HepG2 (cell line): ENCODE measurements around the gene CDCP2. TPM values are rescaled to one million over a fixed set of nuclear protein-coding genes. Genes with fewer than 3 reads are reported as not detected.

ENCODE experiments used
- ATAC-seq: fragments of 200-7000 bp; cut with Tn5 transposase; 3 replicates; pipeline ENCODE4 v1.9.1; 2020; ENCODE audit warnings: mild to moderate bottlenecking, moderate library complexity
- BruUV-seq: library from RNA; stranded (reverse); fragments of 400-500 nt; replicated peaks from 2 replicates; lab custom pipeline; 2021; lab: Mats Ljungman, UMichigan
- CTCF ChIA-PET: fragments of 300-600 bp; formaldehyde crosslinking; extraction: SDS; loops from one replicate; lab custom pipeline; 2021; ENCODE audit warnings: low total read pairs, inconsistent platforms, low intra/inter-chr PET ratio; lab: Yijun Ruan, JAX
- POLR2A ChIA-PET: fragments of 350-600 bp; sonication (Branson Sonifier 250); formaldehyde crosslinking; loops from one replicate; lab custom pipeline; 2020; ENCODE audit warnings: antibody characterized with exemption, inconsistent platforms; lab: Yijun Ruan, JAX
- DNase-seq: peaks from one replicate; pipeline ENCODE4 v3.0.0-alpha.2; 2015; ENCODE audit warnings: low spot score
- FAIRE-seq: peaks from 3 replicates; lab custom pipeline; 2011; peaks lifted over from hg19 to GRCh38; lab: Jason Lieb, UNC
- H2AFZ ChIP-seq: one replicate; pipeline ENCODE4 v1.6.1; 2011; ENCODE audit warnings: low read length, inconsistent platforms
- H3K27ac ChIP-seq: fragments of 300-600 bp; 3 replicates; pipeline ENCODE4 v1.8.0; 2011; ENCODE audit warnings: mixed run types, mild to moderate bottlenecking, mixed read lengths, low read length, inconsistent platforms; ENCODE audit not compliant: insufficient read depth; ENCODE audit errors: extremely low read length
- H3K27me3 ChIP-seq, 2 experiments: fragments of 200-600 bp in 1 of 2; 2 replicates in 1 of 2; 3 replicates in 1 of 2; pipeline versions ENCODE4 v1.6.0 to v1.8.0; 2011; ENCODE audit warnings: low read length in 2 of 2, mild to moderate bottlenecking in 2 of 2, moderate library complexity in 2 of 2, inconsistent platforms in 1 of 2; ENCODE audit not compliant: insufficient read depth in 2 of 2, control insufficient read depth in 1 of 2
- H3K36me3 ChIP-seq, 2 experiments: fragments of 200-600 bp in 1 of 2; replicated peaks in 1 of 2; 2 replicates in 1 of 2; 3 replicates in 1 of 2; pipeline versions ENCODE4 v1.5.1 to v1.8.0; 2011; ENCODE audit warnings: low read length in 2 of 2, inconsistent platforms in 1 of 2; ENCODE audit not compliant: insufficient read depth in 2 of 2, control insufficient read depth in 1 of 2
- H3K4me1 ChIP-seq: 2 replicates; pipeline ENCODE4 v1.5.1; 2012; ENCODE audit warnings: low read length, inconsistent platforms; ENCODE audit not compliant: insufficient read depth
- H3K4me2 ChIP-seq: 2 replicates; pipeline ENCODE4 v1.6.0; 2011; ENCODE audit warnings: low read depth, low read length, inconsistent platforms
- H3K4me3 ChIP-seq, 3 experiments: fragments of 200-600 bp in 1 of 3; sonication (generic), shearing (Covaris generic) in 1 of 3; replicated peaks in 1 of 3; 2 replicates each; pipeline ENCODE4 v1.5.1; 2011 to 2016; ENCODE audit warnings: low read length in 3 of 3, inconsistent platforms in 2 of 3, low read depth in 2 of 3, mild to moderate bottlenecking in 2 of 3, control low read depth in 1 of 3, mixed read lengths in 1 of 3; ENCODE audit not compliant: insufficient read depth in 1 of 3
- H3K79me2 ChIP-seq: one replicate; pipeline ENCODE4 v1.6.1; 2011; ENCODE audit warnings: low read length, inconsistent platforms; ENCODE audit not compliant: insufficient read depth
- H3K9ac ChIP-seq: 2 replicates; pipeline ENCODE4 v1.6.0; 2011; ENCODE audit warnings: mild to moderate bottlenecking, low read depth, low read length, inconsistent platforms; ENCODE audit not compliant: insufficient read depth
- H3K9me3 ChIP-seq: 2 replicates; pipeline ENCODE4 v1.5.1; 2012; ENCODE audit warnings: mild to moderate bottlenecking, low read length
- H4K20me1 ChIP-seq: 2 replicates; pipeline ENCODE4 v1.6.0; 2011; ENCODE audit warnings: inconsistent platforms, mild to moderate bottlenecking, low read length, moderate library complexity; ENCODE audit not compliant: insufficient read depth
- FOXC1 ChIP-seq: sonication (generic); formaldehyde crosslinking; IDR thresholded peaks from 2 replicates; pipeline ENCODE4 v1.8.0; 2022; ENCODE audit warnings: mild to moderate bottlenecking, missing genetic modification reagents, borderline replicate concordance
- JDP2 ChIP-seq: sonication (generic); formaldehyde crosslinking; IDR thresholded peaks from 2 replicates; pipeline ENCODE4 v1.8.1; 2022; ENCODE audit warnings: missing genetic modification reagents, borderline replicate concordance
- SNAI1 ChIP-seq: sonication (generic); formaldehyde crosslinking; IDR thresholded peaks from 2 replicates; pipeline ENCODE4 v1.5.0; 2020; ENCODE audit warnings: mild to moderate bottlenecking, missing genetic modification reagents, borderline replicate concordance
- TSC22D2 ChIP-seq: sonication (generic); formaldehyde crosslinking; IDR thresholded peaks from 2 replicates; pipeline ENCODE4 v1.5.1; 2020; ENCODE audit warnings: missing genetic modification reagents, mild to moderate bottlenecking, borderline replicate concordance
- ZNF431 ChIP-seq: sonication (generic); formaldehyde crosslinking; IDR thresholded peaks from 2 replicates; pipeline ENCODE4 v1.9.0; 2022; ENCODE audit warnings: missing genetic modification reagents, low read depth, mild to moderate bottlenecking, borderline replicate concordance
- ZNF644 ChIP-seq: IDR thresholded peaks from 2 replicates; pipeline ENCODE4 v1.6.1; 2016; ENCODE audit warnings: low read depth
- ZNF777 ChIP-seq: sonication (generic); formaldehyde crosslinking; IDR thresholded peaks from 2 replicates; pipeline ENCODE4 v1.4.0; 2020; ENCODE audit warnings: missing genetic modification reagents
- ZSCAN12 ChIP-seq: sonication (generic); formaldehyde crosslinking; IDR thresholded peaks from 2 replicates; pipeline ENCODE4 v1.9.0; 2021; ENCODE audit warnings: mild to moderate bottlenecking, missing genetic modification reagents
- WGBS: methylation state at CpG from one replicate; pipeline ENCODE4 v1.1.6; 2017; ENCODE audit warnings: low lambda C conversion rate; 5-methylcytosine and 5-hydroxymethylcytosine counted together
- in situ Hi-C: cut with HindIII; loops from 2 replicates; pipeline ENCODE4 v1.10.0; 2017; ENCODE audit warnings: low pct_unique_long_range_greater_than_20kb; ENCODE audit not compliant: extremely low pct_ligation_motif_present
- intact Hi-C: fragments of 100-400 bp; cut with micrococcal nuclease; formaldehyde crosslinking; loops from one replicate; pipeline ENCODE4 v1.10.0; 2022; ENCODE audit not compliant: unreplicated experiment
- polyA plus RNA-seq, 8 experiments: library from polyadenylated mRNA; depleted of rRNA in 3 of 8; stranded (reverse) in 7 of 8; unstranded in 1 of 8; fragments of >200 nt; fragmentation: Illumina TruSeq in 4 of 8; extraction: Trizol in 4 of 8; gene quantifications; 2 replicates each; pipeline versions ENCODE4 v1.2.1 to v1.2.3, GENCODE V29; 2011 to 2016; ENCODE audit warnings: low read depth in 4 of 8, missing spikeins in 1 of 8, mixed read lengths in 1 of 8; ENCODE audit not compliant: insufficient read depth in 1 of 8
- total RNA-seq, 5 experiments: library from RNA; depleted of rRNA; stranded (reverse); fragments of >200 nt; fragmentation: Illumina TruSeq; extraction: Trizol; gene quantifications; 2 replicates each; pipeline ENCODE4 v1.2.3, GENCODE V29; 2016; ENCODE audit warnings: low read depth in 1 of 5
- TF ChIP-seq, protein P1 (sequence below): sonication (generic); formaldehyde crosslinking; IDR thresholded peaks from 2 replicates; pipeline ENCODE4 v1.5.1; 2020; ENCODE audit warnings: missing genetic modification reagents, mild to moderate bottlenecking, borderline replicate concordance
- TF ChIP-seq, protein P2 (sequence below): sonication (generic); formaldehyde crosslinking; IDR thresholded peaks from 2 replicates; pipeline ENCODE4 v1.5.0; 2020; ENCODE audit warnings: missing genetic modification reagents
- TF ChIP-seq, protein P3 (sequence below), 2 experiments: fragments of 450-650 bp in 1 of 2; sonication (generic) in 1 of 2; formaldehyde crosslinking; IDR thresholded peaks; 2 replicates each; pipeline versions ENCODE4 v1.5.0 to v1.8.0; 2020 to 2022; ENCODE audit warnings: mild to moderate bottlenecking in 1 of 2, missing genetic modification reagents in 1 of 2

CDCP2 gene
- total and polyA plus RNA-seq, 2 of the 13 experiments (the other 11 are each of a cell fraction or from before 2014, with no cell fraction given) = not detected

DNA sequence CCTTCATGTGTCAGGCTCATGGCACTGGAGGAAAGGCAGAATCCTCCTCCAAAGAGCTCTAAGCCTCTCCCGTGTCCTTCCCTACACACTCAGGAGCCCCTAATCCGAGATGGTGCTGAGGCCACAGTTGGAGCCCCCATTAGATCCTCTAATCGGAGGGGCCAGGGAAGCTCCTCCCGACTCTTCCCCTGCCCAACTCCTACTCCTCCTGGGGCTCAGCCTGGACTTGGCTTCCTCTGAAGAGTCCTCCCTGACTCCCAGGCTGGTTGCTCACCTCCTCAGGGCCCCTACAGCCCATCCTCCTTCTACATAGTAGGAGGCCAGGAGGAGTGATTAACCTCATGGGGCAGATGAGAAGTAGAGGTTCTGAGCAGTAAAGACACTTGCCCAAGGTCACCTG, 21.3 kb upstream of the CDCP2 start:
- ATAC-seq = no peak
- no peak overlapping the region for H3K4me2 ChIP-seq
- no peak for FAIRE-seq
- no peaks in the 10 kb centered on the region; a peak in 1 of 5 replicates for H3K27me3 ChIP-seq
- no peak for DNase-seq
- TF ChIP-seq ZSCAN12 (CRISPR knock-in tag) (no peak), JDP2 (no peak), TSC22D2 (CRISPR knock-in tag) (no peak), FOXC1 (CRISPR knock-in tag) (no peak), ZNF644 (CRISPR knock-in tag) (no peak), ZNF431 (CRISPR knock-in tag) (no peak), ZNF777 (CRISPR knock-in tag) (no peak), SNAI1 (CRISPR knock-in tag) (no peak)
- TF ChIP-seq, protein P1, sequence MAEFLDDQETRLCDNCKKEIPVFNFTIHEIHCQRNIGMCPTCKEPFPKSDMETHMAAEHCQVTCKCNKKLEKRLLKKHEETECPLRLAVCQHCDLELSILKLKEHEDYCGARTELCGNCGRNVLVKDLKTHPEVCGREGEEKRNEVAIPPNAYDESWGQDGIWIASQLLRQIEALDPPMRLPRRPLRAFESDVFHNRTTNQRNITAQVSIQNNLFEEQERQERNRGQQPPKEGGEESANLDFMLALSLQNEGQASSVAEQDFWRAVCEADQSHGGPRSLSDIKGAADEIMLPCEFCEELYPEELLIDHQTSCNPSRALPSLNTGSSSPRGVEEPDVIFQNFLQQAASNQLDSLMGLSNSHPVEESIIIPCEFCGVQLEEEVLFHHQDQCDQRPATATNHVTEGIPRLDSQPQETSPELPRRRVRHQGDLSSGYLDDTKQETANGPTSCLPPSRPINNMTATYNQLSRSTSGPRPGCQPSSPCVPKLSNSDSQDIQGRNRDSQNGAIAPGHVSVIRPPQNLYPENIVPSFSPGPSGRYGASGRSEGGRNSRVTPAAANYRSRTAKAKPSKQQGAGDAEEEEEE = no peak
- TF ChIP-seq, protein P2, sequence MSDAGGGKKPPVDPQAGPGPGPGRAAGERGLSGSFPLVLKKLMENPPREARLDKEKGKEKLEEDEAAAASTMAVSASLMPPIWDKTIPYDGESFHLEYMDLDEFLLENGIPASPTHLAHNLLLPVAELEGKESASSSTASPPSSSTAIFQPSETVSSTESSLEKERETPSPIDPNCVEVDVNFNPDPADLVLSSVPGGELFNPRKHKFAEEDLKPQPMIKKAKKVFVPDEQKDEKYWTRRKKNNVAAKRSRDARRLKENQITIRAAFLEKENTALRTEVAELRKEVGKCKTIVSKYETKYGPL = no peak
- TF ChIP-seq, protein P3, sequence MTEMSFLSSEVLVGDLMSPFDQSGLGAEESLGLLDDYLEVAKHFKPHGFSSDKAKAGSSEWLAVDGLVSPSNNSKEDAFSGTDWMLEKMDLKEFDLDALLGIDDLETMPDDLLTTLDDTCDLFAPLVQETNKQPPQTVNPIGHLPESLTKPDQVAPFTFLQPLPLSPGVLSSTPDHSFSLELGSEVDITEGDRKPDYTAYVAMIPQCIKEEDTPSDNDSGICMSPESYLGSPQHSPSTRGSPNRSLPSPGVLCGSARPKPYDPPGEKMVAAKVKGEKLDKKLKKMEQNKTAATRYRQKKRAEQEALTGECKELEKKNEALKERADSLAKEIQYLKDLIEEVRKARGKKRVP (CRISPR knock-in tag; IDR thresholded peaks at IDR 0.05) = no peak
- in situ Hi-C loops = no loop called here
- no peaks in the 10 kb centered on the region; a peak in 1 of 5 replicates for H3K36me3 ChIP-seq
- no peak overlapping the region for H2AFZ ChIP-seq
- H4K20me1 ChIP-seq = no peaks in the 10 kb centered on the region
- no peak overlapping the region for H3K27ac ChIP-seq
- no peaks in the 10 kb centered on the region for H3K4me1 ChIP-seq
- no peak overlapping the region for H3K4me3 ChIP-seq
- ChIA-PET CTCF (no interaction called here), POLR2A (interaction anchor here (1.0 kb wide), 1 partner anchor 26 kb away, joined by 3 read pairs; the partner anchor contains the start of genes CYB5RL and MRPL37)
- 80% methylated on average over 2 of the region's 4 CpGs for WGBS
- BruUV-seq = no TSS peak
- no peaks in the 10 kb centered on the region for H3K9me3 ChIP-seq
- no peaks in the 10 kb centered on the region for H3K79me2 ChIP-seq
- no peak overlapping the region for H3K9ac ChIP-seq
- intact Hi-C loops = no loop called here
